Hypothalamus (tissue), 51 donors: Measurements from ENCODE around the gene RGMA.

ENCODE experiments used
- DNase-seq, 51 donors: peaks; one replicate each; lab custom pipeline; 2025; lab: John Stamatoyannopoulos, UW

Gene RGMA

DNA sequence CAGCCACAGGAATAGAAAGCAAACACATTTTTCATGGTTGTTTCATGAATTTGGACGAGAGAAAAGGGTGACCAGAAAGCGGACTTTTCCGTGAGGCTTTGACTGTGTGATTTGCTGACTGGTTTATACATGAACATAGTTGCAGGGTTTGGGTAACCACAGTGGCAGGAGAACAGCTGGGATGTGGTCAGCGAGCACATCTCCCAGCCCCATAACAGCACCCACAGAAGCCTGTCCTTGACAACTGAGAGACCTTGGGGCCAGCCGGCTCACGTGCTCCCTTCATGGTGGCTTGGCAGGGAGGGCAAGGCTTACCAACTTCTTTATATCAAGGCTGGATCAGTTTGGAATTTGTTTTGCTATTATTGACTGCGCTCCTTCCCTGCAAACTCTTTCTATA, 13.2 kb upstream of the RGMA start:
- DNase-seq, result no peak

DNA sequence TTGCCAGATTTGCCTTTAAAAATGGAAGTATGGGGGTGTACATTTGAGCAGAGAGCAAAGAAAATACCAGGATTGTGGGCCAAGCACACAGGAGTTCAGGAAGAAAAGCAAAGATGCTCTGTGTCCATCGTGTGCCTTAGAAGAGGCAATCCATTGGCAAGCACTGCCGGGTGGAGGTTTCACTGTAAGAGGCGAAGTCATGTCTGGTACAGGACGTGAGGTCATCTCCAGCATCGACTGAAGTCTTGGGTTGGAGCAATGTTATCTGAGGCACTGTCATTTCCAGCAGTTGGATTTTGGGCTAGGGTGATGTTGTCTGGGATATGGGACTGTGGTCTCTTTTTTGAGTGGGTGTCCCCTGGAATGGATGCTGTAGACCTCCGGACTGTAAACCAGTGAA, 4.8 kb upstream of the RGMA start:
- DNase-seq, result no peak

DNA sequence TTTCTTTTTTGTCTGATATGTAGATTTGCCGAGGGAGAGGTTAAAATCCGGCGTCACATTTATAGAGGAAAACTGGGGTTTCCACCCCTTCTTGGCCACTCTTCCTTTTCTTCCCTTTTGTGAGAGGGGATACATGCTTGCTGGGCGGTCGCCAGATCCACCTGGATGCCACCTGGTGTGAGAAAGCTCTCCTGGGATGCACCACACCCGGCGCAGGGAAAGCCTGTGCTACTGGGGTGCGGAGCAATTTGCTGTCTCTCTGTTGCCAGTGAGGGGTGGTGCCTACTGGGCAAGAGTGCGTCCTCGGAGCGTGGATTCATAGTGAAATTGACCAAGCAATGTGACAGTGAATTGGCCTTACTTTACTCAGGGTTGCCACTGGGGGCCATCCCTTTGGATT, 2.5 kb upstream of the RGMA start:
- DNase-seq, result no peak

DNA sequence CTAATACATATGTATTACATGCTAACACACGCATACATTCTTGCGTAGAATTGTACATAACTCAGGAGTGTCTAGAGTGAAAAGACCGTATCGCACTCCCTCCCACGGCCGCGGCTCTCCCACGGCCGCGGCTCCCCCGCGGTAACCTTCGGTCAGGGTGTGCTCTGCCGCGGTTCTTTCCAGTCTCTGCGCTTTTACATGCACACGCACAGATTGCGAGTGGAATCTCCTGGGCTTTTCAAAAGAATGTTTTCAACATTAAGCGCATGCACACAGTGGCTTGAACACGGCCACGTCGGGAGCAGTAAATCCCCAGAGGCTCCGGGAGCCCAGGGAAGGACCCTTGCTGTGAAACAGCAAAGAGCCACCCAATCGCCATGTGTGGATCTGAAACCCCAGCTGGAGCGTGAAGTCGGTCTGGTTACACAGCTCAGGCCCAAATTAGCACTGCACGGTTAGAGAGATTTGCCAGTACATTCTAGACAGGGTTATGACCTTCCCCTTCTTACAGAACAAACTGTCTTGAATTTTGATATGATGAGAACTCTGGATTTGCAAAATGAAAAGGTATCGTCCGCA, 805 bp upstream of the RGMA start:
- no peak for DNase-seq

DNA sequence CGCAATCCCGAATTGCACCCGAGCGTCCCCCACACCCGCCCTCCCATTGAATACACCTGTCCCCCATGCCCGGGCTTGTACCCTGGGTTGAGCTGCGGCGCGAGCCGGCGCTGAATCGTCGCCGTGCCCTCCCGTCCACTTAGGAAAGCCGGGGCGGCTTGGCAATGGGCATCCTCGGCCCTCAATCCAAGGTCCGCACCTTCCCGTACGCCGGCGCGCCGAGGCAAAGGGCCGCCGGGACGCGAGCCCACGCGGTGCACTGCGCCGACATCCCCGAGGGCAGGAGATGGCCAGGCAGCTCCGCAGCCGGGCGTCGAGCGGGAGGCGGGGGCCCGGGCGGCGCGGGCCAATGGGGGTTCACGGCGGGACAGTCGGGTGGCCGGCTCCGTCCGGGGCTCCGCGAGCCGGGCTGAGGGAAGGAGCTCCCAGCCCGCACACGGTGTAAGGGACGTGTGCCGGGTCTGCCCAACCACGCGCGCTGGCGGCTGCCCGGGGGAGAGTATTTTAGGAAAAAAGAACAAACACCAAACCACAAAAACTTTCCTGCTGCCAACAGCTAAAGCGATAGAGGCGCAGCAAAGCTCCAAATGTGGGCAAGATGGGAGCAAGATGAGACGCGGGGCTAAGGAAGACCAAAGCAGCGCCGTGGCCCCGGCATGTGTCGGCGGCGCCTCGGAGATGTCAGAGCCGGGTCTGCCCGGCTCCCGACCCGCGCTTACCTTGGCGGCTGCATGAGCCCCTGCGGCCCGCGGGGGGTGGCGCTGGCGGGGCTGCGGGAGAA, 621 bp downstream of the RGMA start:
- DNase-seq, result peak in 1 of 51 donors; percentile 57

DNA sequence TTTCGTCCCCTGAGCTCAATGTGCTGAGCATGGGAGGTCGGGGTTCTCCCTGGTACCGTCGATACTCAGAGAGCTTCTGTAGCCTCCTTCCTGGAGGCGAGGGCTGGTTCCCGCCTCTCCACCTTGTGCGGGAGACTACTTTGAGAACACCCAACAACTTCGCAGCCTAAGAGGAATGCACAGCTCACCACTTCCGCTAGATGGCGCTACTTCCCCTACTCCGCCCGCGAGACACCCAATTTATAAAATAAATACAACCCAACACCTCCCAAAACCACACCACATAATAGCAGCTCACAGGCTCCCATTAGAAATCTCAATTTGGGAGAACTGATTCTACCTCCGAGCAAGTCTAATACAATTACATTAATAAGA, 1.2 kb downstream of the RGMA start:
- peak in 39 of 51 donors; percentile 12 to 80 (median 56) for DNase-seq

DNA sequence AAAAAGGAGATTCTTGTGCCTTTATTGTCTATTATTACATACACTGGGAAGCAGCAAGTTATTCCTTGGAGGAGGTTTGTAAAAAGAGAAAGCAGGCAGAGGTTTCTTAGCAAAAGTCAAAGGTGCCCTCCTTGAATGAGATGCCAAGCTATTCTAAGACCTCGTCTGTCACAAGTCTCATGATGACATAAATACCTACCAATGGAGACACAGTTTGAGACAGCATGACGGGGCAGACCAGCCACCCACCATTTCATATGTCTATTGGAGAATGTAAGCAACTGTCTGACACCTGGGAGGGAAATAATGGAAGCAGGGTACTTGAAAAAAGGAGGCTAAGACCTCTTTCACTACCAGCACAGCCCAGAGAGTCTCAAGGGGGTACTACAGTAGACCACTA, 2.2 kb downstream of the RGMA start:
- DNase-seq, result no peak

DNA sequence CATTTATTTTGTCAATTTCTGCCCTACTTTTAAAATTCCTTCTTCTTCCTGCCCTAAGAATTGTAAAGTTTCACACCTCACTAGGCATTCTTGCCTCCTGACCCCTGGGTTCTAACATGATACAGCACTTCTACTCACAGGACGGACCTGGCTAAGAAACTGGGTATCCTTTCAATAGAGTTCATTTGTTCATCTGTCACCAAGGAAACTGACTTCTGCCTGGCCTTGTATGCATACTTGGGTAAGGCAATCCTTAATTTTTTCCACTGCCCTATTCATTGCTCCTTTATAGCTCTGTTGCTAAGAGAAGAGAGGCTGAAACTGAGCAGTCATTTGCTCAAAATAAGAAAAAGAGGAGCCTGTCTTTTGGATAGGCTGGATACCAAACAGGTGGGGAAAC, 3.3 kb downstream of the RGMA start:
- DNase-seq, result peak in 1 of 51 donors; percentile 27

DNA sequence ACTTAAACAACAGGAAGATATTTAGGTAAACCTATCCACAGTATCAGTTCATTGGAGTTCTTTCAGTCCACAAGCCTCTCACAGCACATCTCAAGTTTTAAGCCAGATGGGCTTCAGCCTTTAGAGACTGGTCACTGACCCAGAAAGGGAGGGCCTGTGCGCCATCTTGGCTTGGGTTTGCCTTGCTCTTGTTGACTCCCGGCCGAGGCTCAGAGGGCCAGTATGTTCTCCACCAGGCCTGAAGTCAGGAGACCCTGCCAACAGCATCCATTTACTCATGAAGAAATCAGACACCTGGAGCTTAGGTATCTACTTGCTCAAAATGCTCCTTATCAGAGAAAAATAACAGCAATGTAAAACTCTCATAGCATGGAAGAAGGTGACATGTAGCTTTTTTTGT, 6.2 kb downstream of the RGMA start:
- no peak for DNase-seq

DNA sequence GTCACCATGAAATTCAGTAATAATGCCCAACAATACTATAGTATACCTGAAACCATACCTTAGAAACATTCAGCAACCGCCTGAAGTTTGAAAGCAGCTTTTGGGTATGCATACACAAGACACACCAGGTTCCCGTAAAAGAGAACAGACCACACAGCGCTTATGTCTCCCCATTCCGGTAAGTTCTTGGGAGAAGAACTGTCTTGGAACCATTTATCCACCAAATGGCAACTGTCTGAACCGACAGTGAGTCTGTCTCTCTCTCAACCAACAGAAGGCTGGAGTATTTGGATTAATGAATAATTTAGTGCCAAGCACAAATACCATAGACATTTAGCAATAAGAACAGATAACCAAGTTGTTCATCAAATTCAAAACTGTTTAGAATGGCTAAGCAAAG, 7.6 kb downstream of the RGMA start:
- DNase-seq, result no peak

DNA sequence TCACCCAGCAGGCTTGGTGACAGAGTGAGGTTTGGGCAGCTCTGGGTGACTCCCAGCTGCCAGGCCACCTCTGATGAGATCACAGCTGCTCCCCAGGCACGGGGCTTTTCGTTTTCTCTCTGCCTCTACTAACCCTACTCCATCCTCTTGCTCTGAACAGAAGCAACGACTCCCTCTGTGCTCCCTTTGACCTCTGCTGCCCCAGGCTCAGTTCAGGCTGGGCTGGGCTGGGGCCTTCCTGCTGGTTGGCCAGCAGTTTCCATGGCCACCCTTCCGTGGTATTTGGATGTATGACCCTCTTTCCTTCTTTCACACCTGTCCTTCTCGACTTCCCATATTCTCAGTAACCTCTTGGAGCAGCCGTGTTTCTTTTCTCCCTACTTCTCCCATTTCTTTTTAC, 8.6 kb downstream of the RGMA start:
- DNase-seq, result no peak

DNA sequence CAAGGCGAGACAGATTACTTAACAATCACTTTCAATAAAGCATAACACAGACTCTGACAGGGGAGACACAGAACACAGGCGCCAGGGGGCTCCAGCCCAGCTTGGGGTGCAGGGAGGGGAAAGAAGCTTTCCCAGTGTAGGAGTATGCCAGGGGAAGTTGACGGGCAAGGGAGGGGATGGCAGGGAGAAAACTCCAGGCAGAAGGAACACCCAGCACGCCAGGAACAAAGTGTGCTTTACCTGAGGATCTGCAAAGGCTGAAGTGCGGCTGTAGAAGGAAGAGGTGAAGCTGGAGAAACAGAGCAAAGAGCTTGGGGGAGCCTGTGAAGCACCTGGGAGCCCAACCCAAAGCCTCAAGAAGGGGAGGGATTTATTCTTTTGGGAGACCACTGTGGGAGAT, 12.1 kb downstream of the RGMA start:
- DNase-seq, result no peak

DNA sequence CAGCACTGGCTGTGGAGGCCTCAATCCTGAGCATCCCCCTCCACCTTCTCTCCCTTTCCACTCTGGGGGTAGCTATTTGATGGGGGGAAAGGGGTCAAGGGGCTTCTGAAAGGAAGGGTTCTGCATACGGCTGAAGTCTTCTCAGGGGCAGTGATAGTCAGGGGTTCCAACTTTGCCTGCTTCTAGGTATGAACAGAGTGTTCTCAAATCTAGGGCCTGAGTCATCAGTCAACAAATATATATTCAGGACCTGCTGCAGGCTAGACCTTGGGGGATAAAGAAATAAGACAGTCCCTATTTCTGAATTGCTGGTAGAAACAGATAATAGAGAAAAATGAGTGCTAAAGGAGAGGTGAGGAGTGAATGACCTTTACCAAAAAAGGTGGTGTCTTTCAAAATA, 12.8 kb downstream of the RGMA start:
- no peak for DNase-seq

DNA sequence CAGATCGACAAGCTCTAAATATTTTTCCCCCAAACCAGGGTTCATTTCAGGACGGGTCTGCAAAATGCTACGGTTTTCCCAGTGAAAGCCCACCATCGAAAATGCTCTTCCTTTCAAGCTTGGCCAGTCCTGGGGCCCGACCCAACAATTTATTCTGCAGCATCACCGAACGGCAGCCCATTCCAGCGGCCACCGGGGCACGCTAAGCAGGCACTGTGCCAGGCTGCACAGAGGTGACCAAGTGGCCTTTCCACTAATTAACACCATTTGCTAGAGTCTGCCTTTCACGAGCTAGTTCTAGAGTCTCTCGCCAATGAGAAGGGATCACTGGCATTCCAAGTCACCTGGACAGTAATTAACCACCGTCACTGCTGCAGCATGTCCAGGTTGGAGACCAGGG, 14.4 kb downstream of the RGMA start:
- peak in 2 of 51 donors; percentile 12 to 28 for DNase-seq

DNA sequence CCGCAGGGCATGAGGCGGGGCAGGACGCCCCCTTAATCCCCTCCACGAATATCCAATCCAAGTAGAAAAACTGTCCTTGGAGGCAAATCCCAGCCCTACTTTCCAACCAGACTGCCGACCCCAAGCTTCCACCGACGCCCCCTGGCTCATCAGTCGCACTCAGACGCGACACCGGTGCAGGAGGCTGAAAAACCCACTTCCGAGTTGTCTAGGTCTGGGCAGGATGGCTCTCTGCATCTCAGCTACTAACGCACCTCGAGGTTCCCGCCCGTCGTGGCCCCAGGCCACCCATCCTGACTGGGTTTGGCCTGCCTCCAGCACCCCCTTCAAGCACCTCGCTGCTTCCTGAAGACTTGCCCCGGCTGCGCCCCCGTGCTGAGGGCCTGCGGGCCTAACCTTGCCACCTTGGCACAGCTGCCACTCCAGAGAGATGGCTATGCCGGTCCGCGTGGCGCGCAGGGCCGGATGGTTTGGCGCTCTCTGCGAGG, 15.5 kb downstream of the RGMA start:
- peak in 4 of 51 donors; percentile 17 to 32 (median 24) for DNase-seq

DNA sequence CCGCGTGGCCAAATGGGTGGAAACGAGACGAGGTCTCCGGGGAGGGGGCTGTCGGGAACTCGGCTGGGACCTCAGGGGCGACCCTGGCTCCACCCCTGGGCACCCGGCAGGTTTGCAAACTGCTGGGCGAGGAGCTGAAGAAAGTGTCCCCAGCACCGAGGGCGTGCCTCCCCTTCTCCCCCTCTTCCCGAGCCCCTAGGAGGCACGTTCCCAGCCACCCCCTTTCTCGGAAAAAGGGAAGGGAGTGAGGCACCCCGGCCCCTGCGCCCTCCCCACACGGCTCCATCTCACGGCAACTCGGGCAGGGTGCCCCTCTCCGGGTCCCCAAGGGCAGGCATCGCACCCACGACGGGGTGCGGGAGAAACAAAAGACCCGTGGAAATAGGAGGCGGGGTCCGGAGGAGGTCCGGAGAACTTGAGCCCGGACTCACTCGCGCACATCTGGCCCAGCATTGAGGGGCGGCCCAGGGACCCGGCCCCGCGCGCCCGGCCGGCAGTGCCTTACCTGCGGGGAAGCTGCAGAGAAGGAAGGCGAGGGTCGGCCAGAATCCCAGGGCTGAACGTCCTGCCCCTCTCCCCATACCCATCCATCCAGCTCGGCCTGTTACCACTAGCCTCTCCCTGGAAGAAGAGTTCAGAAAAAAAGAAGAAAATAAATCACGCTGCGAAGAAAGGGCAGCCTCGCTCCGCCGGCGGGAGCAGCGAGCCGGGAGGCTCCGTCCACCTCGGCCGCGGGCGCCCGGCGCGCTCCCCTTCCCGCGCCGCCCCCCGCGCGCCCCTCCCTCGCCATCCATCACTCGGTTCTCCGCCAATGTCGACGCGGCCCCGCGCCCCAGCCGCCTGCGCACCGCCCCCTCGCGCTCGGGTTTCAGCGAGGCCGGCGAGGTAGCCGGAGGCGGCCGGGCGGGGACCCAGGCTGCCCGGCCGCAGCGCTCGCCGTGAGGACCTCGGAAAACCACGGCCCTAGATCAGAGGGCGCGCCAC, 16.3 kb downstream of the RGMA start:
- peak in 29 of 51 donors; percentile 26 to 77 (median 56) for DNase-seq

DNA sequence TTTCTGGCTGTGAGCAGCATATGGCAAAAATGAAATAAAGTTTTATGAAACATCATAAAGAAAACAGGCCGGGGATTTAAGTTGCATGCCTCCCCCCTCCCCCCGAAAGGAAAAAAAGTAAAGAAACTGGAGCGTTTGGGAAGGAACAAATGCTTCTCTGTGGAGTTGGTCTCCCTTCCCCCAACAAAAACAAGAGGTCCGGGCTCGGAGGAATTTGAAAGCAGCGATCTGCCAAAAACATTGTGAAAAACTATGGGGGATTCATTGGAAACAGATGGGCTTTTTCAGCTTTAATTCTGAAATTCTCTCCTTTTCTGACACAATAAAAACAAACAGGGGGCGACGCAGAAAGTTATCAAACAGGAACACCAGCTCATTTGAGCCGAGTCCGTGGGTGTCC, 17.0 kb downstream of the RGMA start:
- no peak for DNase-seq

DNA sequence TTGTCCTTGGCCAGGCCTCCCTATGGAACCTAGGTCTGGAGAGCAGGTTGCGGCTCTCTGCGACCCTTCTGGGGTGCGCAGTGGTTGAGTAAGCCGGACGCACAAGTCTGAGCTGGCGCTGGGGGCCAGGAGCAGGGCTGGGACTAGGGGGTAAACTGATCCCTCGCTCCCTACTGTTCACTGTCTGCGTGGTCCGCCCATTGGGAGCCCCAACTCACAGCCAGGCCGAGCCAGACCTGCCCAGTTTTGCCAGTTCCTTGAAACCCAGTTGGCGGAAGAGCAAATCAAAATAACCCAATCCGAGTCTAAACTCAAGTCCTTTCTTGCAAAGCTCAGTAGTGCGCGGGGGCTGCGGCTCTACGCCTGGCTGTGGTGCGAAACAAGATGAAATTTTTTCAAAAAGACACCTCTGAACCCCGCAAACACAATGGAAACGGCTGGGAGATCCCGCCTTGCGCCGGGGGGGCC, 17.5 kb downstream of the RGMA start:
- no peak for DNase-seq

DNA sequence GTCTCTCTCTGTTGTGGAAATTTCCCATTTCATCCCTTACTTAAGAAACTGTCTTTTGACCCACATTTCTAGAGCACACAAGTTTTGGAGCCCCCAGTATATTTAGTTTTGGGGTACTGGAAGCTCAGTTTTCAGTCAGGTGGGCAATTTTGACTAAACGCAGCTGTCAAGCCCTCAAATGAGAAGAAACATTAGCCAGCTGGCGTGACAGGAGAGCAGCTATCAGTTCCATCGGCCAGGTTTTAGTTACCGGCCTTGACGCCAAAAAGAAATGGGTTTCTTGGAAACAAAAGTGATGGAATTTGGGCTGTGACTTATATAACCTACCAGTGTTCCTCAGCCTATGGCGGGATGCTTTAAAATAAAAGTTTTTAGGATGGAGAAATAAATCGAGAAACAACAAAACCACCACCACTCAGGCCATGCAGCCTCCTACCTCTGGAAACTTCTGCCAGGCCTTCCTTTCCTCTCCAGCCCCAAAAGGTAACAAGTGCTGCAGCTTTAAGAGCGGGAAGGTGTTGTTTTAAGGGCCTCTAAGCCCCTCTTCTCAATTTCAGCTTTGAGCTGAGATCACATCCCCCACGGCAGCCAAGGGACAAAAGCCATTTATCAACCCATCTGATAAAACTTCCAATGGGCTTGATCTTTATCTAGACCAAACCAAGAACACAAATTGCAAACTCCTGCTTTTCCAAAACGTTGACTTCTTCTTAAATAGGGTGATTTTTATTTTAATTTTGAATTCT, 18.3 kb downstream of the RGMA start:
- DNase-seq, result no peak

DNA sequence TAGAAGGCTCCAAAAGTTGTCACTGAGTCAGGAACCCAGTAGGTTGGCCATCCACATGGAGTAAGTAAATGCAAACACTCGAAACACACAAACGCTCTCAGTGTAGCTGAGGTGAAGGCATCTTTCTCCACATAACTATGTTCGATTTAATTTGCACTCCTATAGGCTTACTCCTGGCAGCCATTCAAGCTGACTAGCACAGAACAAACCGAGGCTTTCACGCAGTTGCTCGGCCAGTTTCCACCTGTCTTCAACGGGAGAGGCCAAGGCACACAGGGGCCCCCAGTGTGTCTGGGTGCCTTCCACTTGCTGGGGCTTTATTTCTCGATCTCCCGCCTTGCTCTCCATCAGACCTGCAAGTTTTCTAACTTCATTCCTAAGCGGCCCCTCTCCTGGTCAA, 18.9 kb downstream of the RGMA start:
- no peak for DNase-seq
